HG03025 (cell line): ENCODE measurements around the gene CRACR2A.

ENCODE experiments used
- ATAC-seq: cut with Tn5 transposase; IDR thresholded peaks from one replicate; pipeline ENCODE4 v1.9.1; 2021; ENCODE audit warnings: mild to moderate bottlenecking, moderate library complexity; ENCODE audit not compliant: unreplicated experiment, low FRiP score

The CRACR2A gene

GRCh38 chr12:3725388-3726115, 27.4 kb downstream of the CRACR2A start:
- ATAC-seq, result no peak

- no peak for ATAC-seq
Measured at GRCh38 chr12:3723916-3724805, 28.7 kb downstream of the CRACR2A start.

- no peak for ATAC-seq
Measured at GRCh38 chr12:3722368-3722767, 30.5 kb downstream of the CRACR2A start.

- no peak for ATAC-seq
Measured at GRCh38 chr12:3720772-3721171, 32.1 kb downstream of the CRACR2A start.

- ATAC-seq, result no peak
Measured at GRCh38 chr12:3718100-3718499, 34.8 kb downstream of the CRACR2A start.

- ATAC-seq, result no peak
Measured at GRCh38 chr12:3717283-3717898, 35.5 kb downstream of the CRACR2A start.

- ATAC-seq, result no peak
Measured at GRCh38 chr12:3715999-3716398, 36.9 kb downstream of the CRACR2A start.

GRCh38 chr12:3713947-3714346, 39.0 kb downstream of the CRACR2A start:
- no peak for ATAC-seq

GRCh38 chr12:3713483-3713882, 39.4 kb downstream of the CRACR2A start:
- no peak for ATAC-seq

GRCh38 chr12:3712209-3712992, 40.5 kb downstream of the CRACR2A start:
- ATAC-seq, result no peak

- no peak for ATAC-seq
Measured at GRCh38 chr12:3705354-3705675, 47.6 kb downstream of the CRACR2A start.

GRCh38 chr12:3704512-3705353, 48.2 kb downstream of the CRACR2A start:
- ATAC-seq, result no peak

GRCh38 chr12:3700861-3701260, 52.0 kb downstream of the CRACR2A start:
- no peak for ATAC-seq

GRCh38 chr12:3698218-3698974, 54.5 kb downstream of the CRACR2A start:
- ATAC-seq, result no peak

- no peak for ATAC-seq
Measured at GRCh38 chr12:3697311-3697870, 55.5 kb downstream of the CRACR2A start.

- ATAC-seq, result no peak
Measured at GRCh38 chr12:3694673-3695072, 58.2 kb downstream of the CRACR2A start.

- no peak for ATAC-seq
Measured at GRCh38 chr12:3692616-3693365, 60.1 kb downstream of the CRACR2A start.

GRCh38 chr12:3686463-3686862, 66.4 kb downstream of the CRACR2A start:
- ATAC-seq, result no peak
